Measurements from ENCODE around the gene RNF141.

Gene RNF141

DNA sequence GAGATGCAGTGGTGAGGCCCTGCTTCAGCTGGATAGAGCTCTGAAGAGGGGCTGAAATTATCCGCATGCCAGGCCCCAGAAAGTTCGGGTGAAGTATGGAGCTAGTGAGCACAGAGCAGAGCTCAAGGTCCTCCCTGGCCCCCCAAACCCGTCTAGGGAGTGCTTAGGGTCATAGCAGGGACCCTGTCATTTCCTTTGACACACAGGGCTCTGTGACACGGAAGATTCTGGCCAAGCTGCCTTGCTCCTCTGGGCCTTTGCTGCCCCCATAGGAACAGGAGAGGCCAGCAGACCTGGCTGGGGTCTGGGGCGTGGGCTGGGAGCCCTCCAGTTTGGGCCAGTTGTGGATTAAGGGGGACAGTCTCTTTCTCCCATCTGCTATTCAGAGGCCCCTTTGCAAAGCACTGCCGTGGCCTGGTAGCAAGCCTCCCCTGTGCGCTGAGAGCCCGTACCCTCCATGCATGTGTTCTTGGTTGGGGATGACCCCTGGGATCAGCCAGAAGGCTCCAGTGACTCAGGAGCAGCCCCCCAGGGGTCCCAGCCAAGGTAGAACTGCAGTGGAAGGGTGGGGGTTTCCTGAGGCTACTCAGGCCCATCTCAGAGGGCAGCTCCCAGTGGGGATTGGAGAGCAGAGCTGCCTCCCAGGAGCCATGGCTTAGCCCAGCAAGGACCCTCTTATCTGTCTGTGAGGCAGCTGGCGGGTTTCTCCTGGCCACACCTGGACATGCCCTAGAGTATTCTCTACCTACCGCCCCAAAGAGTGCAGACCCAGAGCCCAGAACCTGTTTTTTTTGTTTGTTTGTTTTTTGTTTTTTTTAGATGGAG, 42.3 kb downstream of the RNF141 start:
- TF ChIP-seq EZH2 (optimal IDR thresholded peaks at IDR 0.05; ENCODE audit: low read depth, low read length): no peak
- TF ChIP-seq CTCF (IDR thresholded peaks at IDR 0.05; ENCODE audit: low read length): no peak
- no peak for TF ChIP-seq EZH2phosphoT487 (IDR thresholded peaks at IDR 0.05; ENCODE audit: low read length)
- Histone ChIP-seq H3K4me1 (ENCODE audit: low read length) (no peaks in the 10 kb centered on the region), H3K4me2 (ENCODE audit: low read depth, low read length) (no peak overlapping the region), H3K36me3 (replicated peaks; ENCODE audit: insufficient read depth, low read length) (no peaks in the 10 kb centered on the region; the same call in 1 of the 2 replicates), H3K79me2 (ENCODE audit: low read length) (no peaks in the 10 kb centered on the region), H2AFZ (ENCODE audit: low read length) (no peak overlapping the region), H3K9me2 (replicated peaks; ENCODE audit: insufficient read depth, low read length) (no peaks in the 10 kb centered on the region), H4K20me1 (ENCODE audit: insufficient read depth, low read length) (no peaks in the 10 kb centered on the region), H3K27me3 (replicated peaks; ENCODE audit: insufficient read depth, low read length) (no peaks in the 10 kb centered on the region), H3K4me3 (ENCODE audit: low read length) (no peak overlapping the region), H3K9me3 (replicated peaks; ENCODE audit: insufficient read depth, low read length) (no peaks in the 10 kb centered on the region), H3K27ac (ENCODE audit: low read length) (no peak overlapping the region), H3F3A (ENCODE audit: insufficient read depth, low read length) (no peaks in the 10 kb centered on the region), H3K9ac (ENCODE audit: low read length) (no peak overlapping the region)
- no peak for DNase-seq

DNA sequence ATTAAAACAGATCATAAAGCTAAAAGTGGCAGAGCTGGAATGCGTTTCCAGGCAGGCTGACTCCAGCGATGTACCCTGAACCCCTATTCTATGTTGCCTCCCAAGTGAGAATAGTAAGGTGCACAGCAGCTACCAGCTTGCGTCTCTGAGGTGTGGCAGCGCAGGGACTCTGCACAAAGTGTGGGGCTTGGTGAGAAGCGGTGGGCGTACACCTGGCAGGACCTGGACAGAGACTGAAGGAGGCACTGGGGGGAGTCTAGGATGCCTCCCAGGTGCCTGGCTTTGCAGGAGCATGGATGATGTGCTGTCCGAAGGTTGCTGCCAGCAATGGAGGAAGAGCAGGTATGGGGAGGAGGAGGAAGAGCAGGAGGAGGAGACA, 43.0 kb downstream of the RNF141 start:
- H3F3A ChIP-seq (ENCODE audit: insufficient read depth, low read length): no peaks in the 10 kb centered on the region
- H2AFZ ChIP-seq (ENCODE audit: low read length): no peak overlapping the region
- no peaks in the 10 kb centered on the region for H3K4me1 ChIP-seq (ENCODE audit: low read length)
- no peaks in the 10 kb centered on the region for H3K9me3 ChIP-seq (replicated peaks; ENCODE audit: insufficient read depth, low read length)
- DNase-seq: no peak
- H3K27ac ChIP-seq (ENCODE audit: low read length): no peak overlapping the region
- H3K4me3 ChIP-seq (ENCODE audit: low read length): no peak overlapping the region
- no peak overlapping the region for H3K4me2 ChIP-seq (ENCODE audit: low read depth, low read length)
- no peaks in the 10 kb centered on the region for H3K9me2 ChIP-seq (replicated peaks; ENCODE audit: insufficient read depth, low read length)
- H3K27me3 ChIP-seq (replicated peaks; ENCODE audit: insufficient read depth, low read length): no peaks in the 10 kb centered on the region
- TF ChIP-seq EZH2 (optimal IDR thresholded peaks at IDR 0.05; ENCODE audit: low read depth, low read length) (no peak), CTCF (IDR thresholded peaks at IDR 0.05; ENCODE audit: low read length) (no peak), EZH2phosphoT487 (IDR thresholded peaks at IDR 0.05; ENCODE audit: low read length) (no peak)
- no peaks in the 10 kb centered on the region; the same call in 1 of the 2 replicates for H3K36me3 ChIP-seq (replicated peaks; ENCODE audit: insufficient read depth, low read length)
- no peak overlapping the region for H3K9ac ChIP-seq (ENCODE audit: low read length)
- no peaks in the 10 kb centered on the region for H3K79me2 ChIP-seq (ENCODE audit: low read length)
- no peaks in the 10 kb centered on the region for H4K20me1 ChIP-seq (ENCODE audit: insufficient read depth, low read length)

DNA sequence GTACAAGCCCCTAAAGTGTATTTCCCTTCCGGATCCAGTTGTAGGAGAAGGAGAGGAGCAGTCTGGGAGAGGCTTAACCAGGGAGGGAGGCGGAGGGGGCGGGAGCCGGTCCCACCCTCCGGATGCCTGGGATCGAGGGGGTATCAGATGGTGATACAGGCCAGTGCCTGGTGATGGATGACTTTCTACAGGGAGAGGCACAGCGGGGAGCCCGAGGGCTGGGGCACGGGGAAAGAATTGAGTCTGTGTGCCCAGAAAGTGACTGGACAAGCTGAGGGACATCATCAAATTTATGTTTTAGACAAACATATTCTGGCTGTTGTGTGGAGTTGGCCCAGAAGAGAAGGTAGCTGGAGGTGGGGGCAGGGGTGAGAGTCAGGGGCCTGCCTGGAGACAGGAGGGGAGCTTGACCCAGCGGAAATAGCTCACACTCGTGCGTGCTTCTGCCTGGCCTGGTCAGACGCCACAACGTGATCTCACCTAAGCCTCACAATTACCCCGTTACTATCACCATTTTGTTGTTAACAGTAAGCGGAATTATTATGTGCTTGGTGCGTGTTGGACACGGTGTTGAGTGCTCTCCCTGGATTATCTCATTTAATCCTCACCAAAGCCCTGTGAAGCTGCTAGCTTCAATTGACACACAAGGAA, 43.5 kb downstream of the RNF141 start:
- Histone ChIP-seq H3K27me3 (replicated peaks; ENCODE audit: insufficient read depth, low read length) (no peaks in the 10 kb centered on the region), H2AFZ (ENCODE audit: low read length) (no peak overlapping the region), H4K20me1 (ENCODE audit: insufficient read depth, low read length) (no peaks in the 10 kb centered on the region), H3K4me1 (ENCODE audit: low read length) (no peaks in the 10 kb centered on the region), H3K36me3 (replicated peaks; ENCODE audit: insufficient read depth, low read length) (no peaks in the 10 kb centered on the region; the same call in 1 of the 2 replicates), H3K4me2 (ENCODE audit: low read depth, low read length) (no peak overlapping the region), H3K27ac (ENCODE audit: low read length) (no peak overlapping the region), H3F3A (ENCODE audit: insufficient read depth, low read length) (no peaks in the 10 kb centered on the region), H3K4me3 (ENCODE audit: low read length) (no peak overlapping the region), H3K9me2 (replicated peaks; ENCODE audit: insufficient read depth, low read length) (no peaks in the 10 kb centered on the region), H3K9ac (ENCODE audit: low read length) (no peak overlapping the region), H3K9me3 (replicated peaks; ENCODE audit: insufficient read depth, low read length) (no peaks in the 10 kb centered on the region), H3K79me2 (ENCODE audit: low read length) (no peaks in the 10 kb centered on the region)
- TF ChIP-seq EZH2 (optimal IDR thresholded peaks at IDR 0.05; ENCODE audit: low read depth, low read length) (no peak), CTCF (IDR thresholded peaks at IDR 0.05; ENCODE audit: low read length) (no peak), EZH2phosphoT487 (IDR thresholded peaks at IDR 0.05; ENCODE audit: low read length) (no peak)
- DNase-seq: no peak

All from MM.1S (cell line).